SKM-1 (cell line): ENCODE measurements around the gene PHRF1.

Experiments
- DNase-seq: peaks from one replicate; lab custom pipeline; 2025; ENCODE audit not compliant: unreplicated experiment; lab: John Stamatoyannopoulos, UW

The PHRF1 gene

GRCh38 chr11:593347-593746 is 17.1 kb downstream of the PHRF1 start:
- no peak for DNase-seq

GRCh38 chr11:595400-595799 is 19.1 kb downstream of the PHRF1 start:
- DNase-seq, result no peak

GRCh38 chr11:596374-596773 is 20.1 kb downstream of the PHRF1 start:
- DNase-seq, result no peak

GRCh38 chr11:597166-597725 is 21.0 kb downstream of the PHRF1 start:
- DNase-seq, result no peak

- no peak for DNase-seq
Observed at GRCh38 chr11:598005-598680, 21.9 kb downstream of the PHRF1 start.

- DNase-seq, result no peak
Observed at GRCh38 chr11:601573-602245, 25.4 kb downstream of the PHRF1 start.

GRCh38 chr11:603154-603553 is 26.9 kb downstream of the PHRF1 start:
- no peak for DNase-seq

- no peak for DNase-seq
Observed at GRCh38 chr11:605286-606129, 29.2 kb downstream of the PHRF1 start.

GRCh38 chr11:606245-606644 is 30.0 kb downstream of the PHRF1 start:
- DNase-seq, result no peak

- DNase-seq, result no peak
Observed at GRCh38 chr11:607020-607780, 30.9 kb downstream of the PHRF1 start.

- DNase-seq, result no peak
Observed at GRCh38 chr11:607971-608659, 31.8 kb downstream of the PHRF1 start.

- no peak for DNase-seq
Observed at GRCh38 chr11:608791-609251, 32.6 kb downstream of the PHRF1 start.

GRCh38 chr11:609341-609811 is 33.1 kb downstream of the PHRF1 start:
- no peak for DNase-seq

GRCh38 chr11:610146-610801 is 34.0 kb downstream of the PHRF1 start:
- no peak for DNase-seq

- no peak for DNase-seq
Observed at GRCh38 chr11:611001-611996, 35.0 kb downstream of the PHRF1 start.

GRCh38 chr11:612201-612960 is 36.1 kb downstream of the PHRF1 start:
- no peak for DNase-seq

- no peak for DNase-seq
Observed at GRCh38 chr11:612961-613300, 36.7 kb downstream of the PHRF1 start.
